ACHN (cell line): ENCODE measurements around the gene SEMA4D.

Source experiments
- DNase-seq: peaks from one replicate; pipeline ENCODE4 v3.0.0-alpha.2; 2015
- in situ Hi-C: cut with HindIII; loops from 2 replicates; pipeline ENCODE4 v1.10.0; 2017; ENCODE audit warnings: low sequenced_read_pairs, low pct_ligation_motif_present, low pct_unique_long_range_greater_than_20kb

The SEMA4D gene

DNA sequence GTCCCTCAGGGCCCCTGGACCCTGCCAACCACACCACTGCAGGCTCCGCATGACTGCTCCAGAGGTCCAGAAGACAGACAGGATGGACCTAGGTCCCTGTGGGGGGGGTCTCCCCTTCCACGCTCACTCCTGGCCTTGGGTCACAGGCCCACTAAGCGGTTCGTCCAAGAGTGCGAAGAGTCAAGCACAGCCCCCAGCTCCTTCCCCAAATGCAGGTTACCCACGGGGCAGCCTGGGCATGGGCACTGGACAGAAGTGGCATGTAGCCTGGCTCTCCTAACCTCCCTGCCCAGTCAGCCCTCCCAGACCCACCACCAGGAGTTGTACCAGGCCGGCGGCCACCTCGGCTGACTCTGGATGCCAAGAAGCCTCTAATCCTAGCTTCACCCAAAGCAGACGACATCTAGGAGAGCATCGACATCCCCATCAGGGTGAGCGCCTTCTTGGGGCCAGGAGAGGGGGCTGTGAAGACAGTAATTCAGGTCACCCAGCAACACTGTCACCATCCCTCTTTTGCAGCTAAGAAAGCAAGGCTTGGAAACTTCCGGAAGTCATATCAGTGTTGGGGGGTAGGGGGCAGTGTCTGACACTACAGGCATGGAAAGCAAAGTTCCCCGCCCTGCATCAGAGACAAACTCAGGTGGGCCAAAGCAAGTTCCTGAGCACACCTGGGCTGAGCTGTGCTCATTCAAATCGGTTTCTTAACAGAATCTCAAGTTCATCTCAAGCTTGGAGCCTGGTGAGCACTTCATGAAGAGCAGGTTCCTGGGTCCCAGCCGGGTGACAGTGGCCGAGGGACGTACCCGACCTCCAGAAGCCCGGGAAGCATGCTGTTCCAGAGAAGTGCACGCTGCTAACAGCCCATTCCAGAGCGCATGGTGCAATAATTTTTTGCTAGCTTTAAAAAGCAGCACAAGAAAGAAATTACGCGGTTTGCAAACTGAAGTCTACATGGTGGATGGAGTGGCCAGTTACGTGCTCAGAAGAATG is 68.7 kb downstream of the SEMA4D start:
- no peak for DNase-seq

DNA sequence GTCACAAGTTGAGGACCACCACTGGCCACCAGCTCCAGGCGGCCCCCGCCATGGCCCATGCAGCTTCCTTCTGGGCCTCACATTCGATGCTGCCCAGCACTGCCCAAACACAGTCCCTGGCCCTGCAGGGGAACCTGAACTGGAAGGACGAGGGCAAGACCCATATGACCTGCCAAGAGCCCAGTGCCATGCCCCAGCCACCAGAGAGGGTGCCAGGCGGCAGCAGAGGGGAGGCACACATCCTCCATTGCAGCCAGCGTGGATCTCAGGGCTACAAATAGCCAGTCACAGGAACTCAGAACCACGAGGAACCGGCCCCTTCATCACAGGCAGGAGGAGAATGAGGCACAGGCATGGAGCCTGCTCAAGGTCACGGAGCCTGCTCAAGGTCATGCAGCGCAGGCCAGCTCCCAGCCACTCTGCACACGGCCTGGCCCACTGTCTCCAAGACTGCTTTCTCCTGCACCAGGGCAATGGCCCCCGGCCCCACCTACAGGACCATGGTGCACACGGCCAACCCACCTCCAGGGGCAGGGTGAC is 69.6 kb downstream of the SEMA4D start:
- in situ Hi-C loops: no loop called here
- DNase-seq: no peak

More for the DNA sequence above, 68.7 kb downstream of the SEMA4D start:
- in situ Hi-C loops: no loop called here

DNA sequence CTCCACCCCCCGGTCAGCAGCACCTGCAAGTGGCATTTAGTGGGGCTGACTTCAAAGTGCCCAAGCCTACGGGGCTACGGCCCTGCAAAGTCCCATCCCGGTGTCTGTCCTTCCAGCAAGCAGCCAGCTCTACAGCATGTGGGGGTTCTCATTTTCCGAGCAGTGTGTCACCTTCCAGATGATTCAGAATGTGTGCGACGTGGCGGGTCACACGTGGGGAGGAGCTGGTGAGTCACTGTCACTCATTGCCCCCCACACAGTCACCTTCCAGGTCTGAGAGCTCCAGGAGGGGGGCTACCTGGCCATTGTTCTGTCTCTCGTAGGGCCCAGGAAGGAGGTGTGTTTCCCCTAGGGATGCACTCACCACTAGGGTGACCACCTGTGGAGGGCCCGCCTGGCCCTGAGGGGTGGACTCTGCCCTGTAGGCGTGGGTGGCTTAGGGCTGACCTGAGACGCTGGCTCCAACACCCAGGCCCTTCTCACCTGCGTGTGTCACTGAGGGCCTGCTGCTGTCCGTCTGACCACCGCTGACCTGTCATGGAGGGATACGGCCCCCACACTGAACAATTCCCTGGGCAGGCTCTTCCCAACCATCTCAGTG is 70.2 kb downstream of the SEMA4D start:
- in situ Hi-C loops: no loop called here

DNA sequence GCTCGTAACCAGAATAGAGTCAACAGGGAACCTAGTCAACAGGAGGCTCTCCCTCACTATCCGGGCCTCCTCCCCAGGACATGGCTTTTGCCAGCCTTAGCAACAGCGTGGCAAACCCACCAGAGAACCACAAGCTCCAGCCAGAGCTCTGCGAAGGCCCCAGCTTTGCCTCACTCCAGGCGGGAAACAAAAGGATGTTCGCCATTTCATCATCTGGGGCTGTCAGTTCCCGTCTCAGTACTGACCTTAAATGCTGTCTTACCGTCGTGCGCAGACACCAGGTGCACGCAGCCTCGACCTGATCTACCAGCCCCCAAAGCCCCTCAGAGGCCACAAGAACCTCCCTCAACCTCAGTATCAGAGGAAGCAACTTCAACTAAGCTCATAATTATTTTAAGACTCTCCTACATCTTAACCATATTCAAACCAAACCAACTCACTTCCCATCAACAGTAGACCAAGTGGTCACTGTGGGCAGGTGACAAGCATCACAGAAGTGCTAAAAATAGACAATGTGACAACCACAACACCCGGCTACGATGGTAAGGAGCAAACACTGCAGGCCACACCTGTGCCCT is 71.4 kb downstream of the SEMA4D start:
- in situ Hi-C loops: no loop called here

More for the DNA sequence above, 70.2 kb downstream of the SEMA4D start:
- DNase-seq: no peak

DNA sequence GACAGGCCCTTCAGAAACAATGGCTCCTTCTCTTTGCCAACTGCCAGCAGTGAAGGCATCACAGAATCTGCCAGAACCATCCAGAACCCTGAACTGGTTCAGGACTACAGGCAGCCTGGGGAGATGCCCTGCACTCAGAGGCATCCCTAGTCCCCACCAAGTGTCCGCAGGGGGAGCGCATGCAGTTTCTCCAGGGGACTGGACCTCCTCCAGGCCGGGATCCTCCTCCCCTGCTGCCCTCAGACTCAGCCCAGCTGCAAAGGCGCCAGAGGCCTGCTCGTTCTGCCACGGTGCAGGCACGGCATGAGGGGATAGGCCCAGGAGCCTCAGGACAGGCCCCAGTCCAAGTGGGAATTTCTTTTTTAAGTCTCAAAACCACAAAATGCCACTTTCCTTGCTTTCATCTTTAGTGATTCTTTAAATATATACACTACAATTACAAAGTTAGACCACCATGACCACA is 72.0 kb downstream of the SEMA4D start:
- in situ Hi-C loops: no loop called here
- DNase-seq: no peak

More for the DNA sequence above, 71.4 kb downstream of the SEMA4D start:
- no peak for DNase-seq

DNA sequence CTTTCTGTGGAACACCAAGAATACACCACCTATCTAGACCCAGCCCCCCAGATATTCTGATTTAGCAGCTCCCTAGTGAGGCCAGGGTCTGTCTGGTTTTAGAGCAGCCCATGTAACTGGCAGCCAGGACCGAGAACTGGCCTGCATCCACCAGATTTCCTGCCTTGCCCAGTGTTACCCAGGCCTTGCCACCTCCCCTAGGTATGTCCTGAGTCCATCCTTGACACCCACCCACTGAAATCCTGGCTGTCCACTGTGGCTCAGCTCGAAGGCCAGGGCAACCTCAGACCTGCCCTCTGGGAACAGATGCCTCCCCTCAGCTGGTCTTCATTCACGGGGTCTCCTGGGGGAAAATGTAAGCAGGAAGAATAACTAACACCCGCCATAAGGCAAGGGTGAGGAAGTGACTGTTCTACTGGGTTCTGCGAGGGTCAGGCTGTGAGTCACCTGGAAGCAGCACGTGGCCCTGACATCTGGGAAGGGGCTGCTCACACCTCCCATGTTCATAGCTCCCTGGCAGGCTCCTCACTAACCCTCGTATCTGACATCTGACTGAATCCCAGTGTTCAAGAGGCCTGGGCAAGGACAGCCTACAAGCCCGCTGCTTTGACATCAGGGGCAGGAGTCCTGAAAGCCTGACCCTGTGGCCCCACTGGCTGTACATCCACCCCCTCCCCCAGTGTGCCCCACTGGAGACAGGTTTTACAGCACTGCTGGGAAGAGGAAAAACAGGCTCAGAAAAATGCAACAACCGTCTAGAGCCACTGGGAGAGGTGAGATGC is 72.7 kb downstream of the SEMA4D start:
- in situ Hi-C loops: no loop called here
- no peak for DNase-seq

DNA sequence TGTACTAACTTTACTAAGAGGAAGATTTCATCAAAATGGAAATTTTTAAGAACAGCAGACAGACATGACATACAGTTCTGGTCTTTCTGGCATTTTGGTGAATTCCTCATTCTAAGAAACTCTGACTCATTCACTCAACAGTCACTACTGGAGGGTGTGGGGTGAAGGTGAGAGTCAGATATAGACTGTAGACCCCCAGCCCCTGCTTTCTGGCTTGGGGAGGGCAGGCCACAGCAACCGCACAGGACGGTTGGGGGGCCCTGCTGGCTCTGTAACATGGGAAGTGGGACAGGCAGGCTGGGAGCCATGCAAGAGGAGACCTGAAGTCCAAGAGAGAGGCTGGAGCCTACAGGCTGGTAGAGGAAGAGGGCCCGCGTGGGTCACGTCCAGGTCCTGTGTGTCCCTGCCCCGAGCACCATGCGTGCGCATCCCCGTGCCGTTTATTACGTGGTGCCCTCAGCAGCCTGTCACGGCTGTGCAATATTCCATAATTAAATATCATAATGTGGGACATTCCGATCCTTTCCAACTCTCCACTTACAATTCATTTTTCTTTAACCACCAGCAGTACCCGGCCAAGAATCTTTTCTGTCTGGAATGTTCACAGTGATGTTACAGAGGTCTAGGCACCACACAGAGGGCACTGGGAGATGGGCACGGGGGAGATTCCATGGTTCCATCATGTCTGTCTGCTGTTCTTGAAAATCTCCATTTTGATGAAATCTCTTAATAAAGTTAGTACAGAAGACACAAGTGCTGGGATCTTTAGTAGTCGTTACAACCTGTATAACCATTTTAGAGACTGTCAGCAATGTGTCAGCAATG is 75.5 kb downstream of the SEMA4D start:
- in situ Hi-C loops: no loop called here

DNA sequence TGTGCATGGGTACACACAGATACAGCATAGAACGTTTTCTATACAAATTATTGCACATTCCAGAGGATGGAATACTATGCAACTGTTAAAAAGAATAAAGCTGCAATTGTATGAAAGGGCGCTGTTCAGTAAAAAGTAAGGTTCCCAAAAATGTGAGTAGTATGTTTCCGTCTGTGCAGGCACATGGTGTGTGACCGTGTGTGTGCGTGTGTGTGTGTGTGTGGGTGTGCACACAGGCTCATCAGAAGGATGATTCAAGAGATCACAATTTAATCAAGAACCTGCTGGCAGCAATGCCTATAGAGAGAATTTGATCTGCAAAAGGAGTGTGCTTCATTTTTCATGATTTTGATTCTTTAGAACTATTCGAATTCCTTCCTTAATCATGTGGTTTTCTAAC is 76.3 kb downstream of the SEMA4D start:
- no peak for DNase-seq
- in situ Hi-C loops: no loop called here

More for the DNA sequence above, 75.5 kb downstream of the SEMA4D start:
- no peak for DNase-seq

DNA sequence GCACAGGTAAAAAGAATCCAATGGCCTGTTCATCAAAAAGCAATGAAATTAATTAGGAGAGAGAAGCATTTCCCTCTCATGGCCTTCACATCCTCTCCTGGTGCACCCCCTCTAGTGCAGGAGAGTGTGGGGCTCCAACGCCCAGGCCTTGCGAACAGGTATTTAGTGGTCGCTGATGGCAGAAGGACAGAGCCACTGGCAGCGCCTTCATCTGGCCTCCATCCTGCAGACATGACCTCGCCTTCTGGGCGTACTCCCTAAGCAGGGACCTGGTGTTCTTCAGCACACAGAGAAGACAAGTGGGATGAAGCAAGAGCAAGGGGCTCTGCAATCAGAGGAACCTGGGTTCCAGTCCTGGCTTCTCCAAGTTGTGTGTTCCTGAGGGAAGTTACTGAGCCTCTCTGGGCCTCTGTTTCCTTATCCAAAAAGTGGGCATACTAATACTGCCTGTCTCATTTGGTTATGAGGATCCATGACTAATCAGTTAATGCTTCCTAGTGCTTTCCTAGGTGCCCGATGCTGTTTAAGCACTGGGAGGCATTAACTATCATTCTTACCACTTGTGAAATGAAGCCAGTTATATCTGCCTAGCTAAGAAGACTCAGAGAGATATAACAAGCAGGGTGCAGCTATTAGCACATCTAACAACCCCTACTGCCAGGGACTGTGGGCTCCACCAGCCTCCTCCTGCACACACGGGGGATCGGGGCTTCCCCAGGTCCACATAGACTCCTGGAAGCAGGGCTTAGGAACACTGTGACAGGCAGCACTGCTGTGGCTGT is 77.3 kb downstream of the SEMA4D start:
- in situ Hi-C loops: no loop called here
- DNase-seq: no peak

DNA sequence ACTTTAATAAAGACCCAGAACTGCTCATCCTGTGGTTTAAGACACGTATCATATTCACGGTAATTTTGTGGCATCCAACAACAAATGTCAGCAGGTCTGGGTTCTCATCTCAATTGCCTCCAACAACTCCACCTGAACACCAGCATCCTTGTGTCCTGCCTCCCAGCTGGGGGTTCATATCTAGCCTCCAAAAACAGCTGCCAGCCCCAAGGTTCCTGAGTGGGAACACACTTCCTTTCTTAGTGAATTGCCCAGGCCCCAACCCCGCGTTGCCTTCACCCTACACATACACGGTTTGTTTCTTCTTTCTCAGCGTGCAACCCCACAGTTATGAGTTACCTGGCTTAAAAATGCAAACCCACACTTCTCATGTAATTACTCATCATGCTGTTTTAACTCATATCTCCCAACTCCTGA is 77.9 kb downstream of the SEMA4D start:
- no peak for DNase-seq
- in situ Hi-C loops: no loop called here

DNA sequence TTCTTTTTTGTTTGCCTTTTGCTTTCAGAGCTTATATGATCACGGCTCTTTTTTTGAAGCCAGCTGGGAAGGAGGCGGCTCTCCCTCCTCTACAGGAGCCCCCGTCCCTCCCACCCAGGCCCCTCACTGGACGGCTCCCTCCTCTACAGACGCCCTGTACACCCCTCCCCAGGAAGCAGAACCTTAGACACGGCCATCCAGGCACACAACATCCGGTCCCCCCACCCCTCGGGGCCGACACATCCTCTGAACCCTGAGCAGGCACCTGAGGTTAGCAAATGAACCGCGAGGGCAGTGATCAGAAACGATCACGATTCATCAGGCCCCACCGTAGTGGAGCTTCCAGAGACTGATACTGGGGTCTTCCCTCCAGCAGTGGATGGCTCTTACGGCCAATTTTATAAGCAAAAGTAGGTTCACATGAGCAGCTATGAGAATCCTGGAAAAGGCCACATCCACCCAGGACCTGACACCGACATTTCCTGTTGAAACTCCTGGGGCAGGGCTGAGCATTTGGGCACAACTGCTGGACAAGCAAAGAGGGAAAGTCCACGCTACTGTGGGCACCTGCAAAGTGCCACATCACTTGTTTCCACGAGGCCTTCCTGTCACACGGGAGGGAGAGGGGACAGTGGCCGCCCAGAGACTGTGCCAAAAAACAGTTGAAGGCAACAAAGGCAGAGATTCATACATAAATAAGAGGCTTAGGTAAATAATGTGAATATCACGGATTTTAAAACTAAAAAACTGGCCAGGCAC is 78.9 kb downstream of the SEMA4D start:
- in situ Hi-C loops: no loop called here
- no peak for DNase-seq

DNA sequence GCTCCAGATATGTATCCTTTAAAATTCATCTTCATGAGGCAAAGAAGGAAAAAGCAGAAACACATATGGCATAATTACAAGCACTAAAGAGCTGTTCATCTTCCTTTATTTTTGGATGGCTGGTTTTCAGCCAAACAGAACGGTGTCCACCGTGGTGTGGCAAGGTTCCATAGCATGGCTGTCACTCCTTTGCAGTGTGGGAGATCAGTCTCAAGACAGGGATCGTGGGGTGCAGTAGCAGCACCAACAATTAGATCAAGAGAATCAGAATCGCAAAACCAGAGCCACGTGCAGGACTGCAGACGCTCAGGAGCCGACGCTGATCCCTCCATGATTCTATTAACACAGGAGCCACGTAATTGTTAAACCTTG is 79.5 kb downstream of the SEMA4D start:
- in situ Hi-C loops: no loop called here
- DNase-seq: no peak

DNA sequence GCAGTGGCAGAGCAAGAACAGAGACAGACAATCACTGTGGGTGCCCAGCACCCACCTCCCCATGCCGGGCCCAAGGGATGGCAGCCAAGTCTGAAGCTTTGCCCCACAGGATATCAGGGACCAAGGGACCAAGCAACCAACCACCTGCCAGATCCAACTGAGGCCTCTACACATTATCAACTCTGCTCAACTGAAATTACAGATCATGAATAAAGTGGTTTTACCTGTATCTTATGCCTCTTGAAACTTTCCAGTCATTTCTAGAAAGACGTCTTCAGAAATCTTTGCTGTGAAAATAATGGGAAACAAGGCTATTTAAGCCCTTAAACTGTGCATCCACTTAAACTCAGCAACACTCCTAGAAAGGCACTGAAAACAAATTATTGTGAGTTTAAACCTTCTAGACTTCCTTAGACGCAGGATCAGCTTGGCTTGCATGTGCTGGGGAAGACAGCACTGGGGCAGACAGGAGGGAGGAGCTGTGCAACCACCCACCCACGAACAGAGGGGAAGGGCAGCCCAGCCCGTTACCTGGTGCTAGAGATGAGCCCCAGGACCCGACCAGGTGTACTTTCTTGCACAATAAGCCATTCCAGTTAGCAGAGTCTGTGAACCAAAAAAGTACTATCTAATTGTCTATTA is 80.0 kb downstream of the SEMA4D start:
- no peak for DNase-seq
- in situ Hi-C loops: no loop called here

DNA sequence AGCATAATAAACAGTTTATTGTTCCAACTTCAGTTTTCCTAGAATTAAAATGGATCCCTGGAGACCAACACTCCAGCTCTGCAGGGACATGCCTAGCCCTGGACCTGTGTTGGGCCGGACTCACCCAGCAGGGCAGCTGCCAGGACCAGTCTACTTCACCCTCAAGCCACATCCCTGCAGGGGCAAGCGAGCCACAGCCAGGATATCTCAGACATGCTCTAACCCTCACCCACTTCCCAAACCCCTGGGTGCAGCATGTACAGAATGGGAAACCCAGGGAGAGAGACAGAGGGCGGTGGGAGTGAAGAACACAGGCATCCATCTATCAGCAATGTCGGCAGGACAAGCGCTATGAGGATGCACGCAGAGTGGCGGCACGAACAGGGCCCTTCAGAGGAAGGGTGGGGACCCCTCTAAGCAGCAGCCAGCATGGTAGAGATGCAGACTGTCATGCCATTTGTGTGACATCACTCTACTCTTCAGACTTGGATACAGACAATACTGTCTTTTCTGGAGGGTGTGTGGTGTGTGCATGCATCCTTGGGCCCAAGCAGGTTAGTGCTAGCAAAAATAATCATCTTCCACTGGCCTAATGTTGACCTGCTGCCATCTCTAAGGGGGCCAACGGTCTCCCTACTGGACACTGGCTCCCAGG is 83.1 kb downstream of the SEMA4D start:
- in situ Hi-C loops: no loop called here
- no peak for DNase-seq

DNA sequence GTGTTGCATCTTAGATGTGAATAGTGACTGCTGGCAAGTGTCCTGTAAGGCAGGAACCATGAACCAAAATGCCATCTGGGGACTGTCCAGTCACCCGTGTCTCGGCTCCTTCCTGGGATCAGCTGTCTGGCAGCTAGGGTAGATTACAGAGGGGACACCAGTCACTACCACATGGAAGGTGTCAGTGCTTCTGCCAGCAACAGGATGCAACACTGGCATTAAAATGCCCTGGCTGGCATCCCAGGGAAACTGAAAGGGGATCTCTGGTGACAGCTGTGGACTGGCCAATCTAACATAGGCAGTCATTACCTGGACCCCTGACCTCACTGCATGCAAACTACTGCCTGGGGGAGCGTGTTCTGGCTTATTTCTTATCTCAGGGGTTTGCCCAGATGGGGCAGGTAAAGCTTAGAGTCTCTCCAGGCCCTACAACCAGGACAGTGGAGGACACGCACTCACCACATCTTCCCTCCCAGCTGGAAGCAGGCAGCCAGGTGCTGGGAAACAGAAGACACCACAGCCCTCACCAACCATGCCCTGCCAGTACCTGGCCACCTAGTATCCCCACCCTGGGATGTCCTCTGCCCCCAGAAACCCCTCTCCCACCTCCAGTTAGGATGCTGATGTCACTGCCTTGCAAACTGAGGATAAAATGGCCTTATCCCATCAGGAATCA is 83.8 kb downstream of the SEMA4D start:
- no peak for DNase-seq
- in situ Hi-C loops: no loop called here
